Measurements from ENCODE around the gene MAGI2. TPM values are rescaled to one million over a fixed set of nuclear protein-coding genes. Genes with fewer than 3 reads are reported as not detected.

Gene MAGI2
- polyA plus RNA-seq, 10 donors = 3.9 to 8.2 (median 5.2) TPM

GRCh38 chr7:78043159-78043558, 1410.3 kb downstream of the MAGI2 start:
- peak in 1 of 3 donors; percentile 11 for DNase-seq

GRCh38 chr7:78041423-78041822, 1412.0 kb downstream of the MAGI2 start:
- no peak for DNase-seq

DNA sequence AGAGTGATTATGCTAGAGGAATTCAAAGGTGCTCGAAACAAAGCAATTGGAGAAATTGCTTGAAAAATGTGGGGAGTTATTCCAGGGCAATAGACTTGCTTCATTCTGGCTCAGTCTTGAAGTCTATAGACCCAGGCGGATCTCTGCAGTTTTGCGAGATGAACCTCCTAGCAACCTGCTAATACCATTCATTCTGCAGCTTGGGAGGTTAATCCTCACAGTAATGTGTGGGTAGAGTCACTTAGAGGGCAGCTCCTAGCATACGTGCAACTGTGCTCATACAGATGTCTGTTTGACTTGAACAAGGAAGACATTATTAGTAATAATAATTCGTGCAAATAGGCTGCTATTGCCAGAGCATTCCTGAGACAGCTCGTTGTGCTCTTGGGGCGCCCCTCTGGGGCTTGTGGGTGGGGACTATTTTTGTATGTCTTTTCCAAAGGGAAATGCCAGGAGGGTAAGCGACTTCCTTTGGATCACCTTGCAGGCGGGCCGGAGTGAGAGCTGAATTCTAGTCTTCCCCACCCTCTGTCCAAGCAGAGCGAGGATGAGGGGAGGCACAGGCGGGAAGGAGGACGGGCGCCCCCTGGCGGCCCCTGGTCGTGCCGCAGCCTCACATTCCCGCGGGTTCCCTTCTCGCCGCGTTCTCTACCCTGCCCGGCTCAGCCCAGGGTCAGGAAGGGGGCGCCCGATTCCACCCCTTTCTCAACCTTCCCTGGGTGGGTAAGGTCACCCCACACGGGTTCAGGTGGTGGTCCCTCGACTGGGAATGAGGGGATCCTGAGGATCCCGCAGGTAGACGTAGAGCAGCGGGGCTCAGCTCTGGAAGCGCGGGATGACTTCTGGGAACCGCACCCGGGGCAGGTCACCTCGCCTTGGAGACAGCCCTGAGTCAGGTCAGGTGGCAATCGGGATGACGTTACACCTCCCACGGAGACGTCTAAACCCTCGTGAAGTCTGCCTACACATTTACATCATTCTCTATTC, 1413.4 kb downstream of the MAGI2 start:
- DNase-seq = no peak

DNA sequence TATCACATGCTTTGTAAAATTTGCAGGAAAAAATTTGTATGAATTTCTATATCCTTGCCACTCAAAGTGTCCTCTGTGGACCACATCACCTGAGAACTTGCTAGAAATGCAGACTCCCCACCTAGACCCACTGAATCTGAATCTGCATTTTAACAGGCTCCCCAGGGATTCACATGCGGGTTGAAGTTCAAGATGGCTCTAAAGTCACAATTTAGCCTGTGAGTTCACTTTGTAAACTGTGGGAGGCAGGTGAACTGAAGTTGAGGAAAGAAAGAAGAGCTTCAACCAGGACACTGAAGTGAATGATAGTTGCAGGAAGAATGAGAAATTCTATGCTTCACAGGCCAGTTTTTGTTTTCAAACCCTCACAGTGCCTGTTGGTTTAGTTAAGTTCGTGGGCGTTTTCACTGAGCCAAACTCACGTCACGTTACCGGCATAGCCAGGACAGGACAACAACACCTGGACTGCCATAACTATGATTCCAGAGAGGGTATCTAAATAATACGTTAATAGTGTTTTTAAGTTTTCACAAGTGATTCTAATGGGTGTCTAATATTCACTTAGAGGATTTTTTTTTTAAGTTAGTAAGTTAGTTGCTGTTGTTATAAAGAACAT, 1414.9 kb downstream of the MAGI2 start:
- DNase-seq = no peak

- DNase-seq = no peak
These were observed 1415.9 kb downstream of the MAGI2 start for GRCh38 chr7:78037603-78038002.

DNA sequence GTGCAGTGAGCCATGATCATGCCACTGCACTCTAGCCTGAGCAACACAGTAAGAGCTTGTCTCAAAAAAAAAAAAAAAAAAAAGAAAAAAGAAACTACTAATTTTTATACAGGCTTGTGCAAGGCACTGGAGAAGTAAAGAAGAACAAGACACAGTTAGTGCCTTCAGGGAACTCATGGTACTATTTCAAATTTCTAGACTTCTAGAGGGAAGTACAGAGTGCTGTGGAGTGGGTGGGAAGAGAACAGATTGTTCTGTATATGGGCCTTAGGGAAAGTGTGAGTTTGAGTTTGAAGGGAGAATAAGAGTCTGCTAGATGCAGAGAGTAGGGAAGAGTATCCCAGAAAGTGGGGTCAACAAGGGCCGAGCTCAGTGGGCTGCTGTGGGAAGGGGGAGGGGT, 1420.1 kb downstream of the MAGI2 start:
- DNase-seq = no peak

DNA sequence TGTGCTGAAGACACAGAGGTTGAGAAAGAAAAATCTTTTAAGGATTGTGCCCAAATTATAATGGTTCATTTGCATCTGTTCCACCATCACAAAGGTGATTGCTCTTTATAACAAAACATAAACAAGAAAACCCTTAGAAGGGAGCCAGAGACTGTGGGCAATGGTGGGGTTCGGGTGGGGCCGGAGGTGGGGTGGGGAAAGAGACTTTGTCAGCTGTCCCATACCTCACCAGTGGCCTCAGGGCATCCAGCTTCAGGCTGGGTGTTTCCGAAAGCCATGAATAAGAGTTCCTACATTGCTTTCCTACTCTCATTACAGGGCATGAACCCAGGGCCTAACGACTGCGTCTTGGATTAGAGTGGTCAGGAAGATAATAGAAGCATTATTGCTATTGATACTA, 1427.0 kb downstream of the MAGI2 start:
- DNase-seq = no peak

DNA sequence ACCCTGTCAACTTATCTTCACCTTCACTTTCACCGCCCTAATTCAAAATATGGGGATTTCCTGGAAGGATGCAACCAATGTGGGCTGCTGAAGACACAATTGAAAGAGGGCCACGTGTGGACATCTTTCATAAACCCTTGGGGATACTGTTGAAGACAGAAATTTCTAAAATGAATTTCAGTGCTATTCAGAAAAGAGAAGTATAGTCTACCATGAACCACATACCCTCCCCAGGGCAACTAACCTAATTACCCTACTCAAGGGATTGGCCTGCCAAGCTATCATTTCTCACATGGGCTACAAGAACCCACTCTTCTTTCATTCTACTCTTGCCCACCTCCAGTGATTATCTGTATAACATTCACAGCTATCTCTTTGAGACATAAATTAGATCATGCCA, 1428.9 kb downstream of the MAGI2 start:
- no peak for DNase-seq

DNA sequence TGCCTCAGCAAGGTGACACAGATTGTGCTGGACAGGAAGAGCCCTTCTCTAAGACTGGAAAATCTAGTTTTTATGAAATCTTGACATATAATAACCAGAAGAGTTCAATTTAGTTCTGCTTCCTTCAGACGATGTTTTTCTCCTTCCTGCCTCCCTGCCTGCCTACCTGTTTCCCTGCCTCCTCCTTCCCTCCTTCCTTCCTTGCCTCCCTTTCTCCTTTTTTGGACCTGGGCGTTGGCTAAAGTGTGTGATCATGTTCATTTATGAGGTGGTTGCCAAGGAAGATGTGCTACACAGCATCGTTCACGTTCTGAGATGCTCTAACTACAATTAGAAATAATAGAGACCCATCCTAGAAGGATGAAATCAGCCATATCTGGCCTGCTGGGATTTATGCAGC, 1430.3 kb downstream of the MAGI2 start:
- DNase-seq = no peak

GRCh38 chr7:78022165-78022564, 1431.3 kb downstream of the MAGI2 start:
- DNase-seq = no peak

DNA sequence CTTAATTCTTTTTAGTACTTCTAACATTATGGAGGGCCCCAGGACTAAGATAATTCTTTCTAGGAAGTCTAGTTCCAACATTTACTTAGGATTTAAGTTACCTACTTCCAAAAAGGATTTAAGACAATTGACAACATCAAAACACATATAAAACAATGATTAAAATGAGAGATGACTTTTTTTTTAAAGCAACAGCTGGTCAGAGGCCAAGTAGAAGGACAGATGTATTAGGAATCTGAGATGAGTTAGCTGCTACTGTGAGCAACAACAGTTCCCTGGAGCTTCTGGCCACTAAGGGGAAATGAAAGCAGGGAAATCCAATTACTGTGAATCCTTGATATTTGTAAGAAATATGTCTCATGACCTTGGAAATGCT, 1432.6 kb downstream of the MAGI2 start:
- DNase-seq = no peak

DNA sequence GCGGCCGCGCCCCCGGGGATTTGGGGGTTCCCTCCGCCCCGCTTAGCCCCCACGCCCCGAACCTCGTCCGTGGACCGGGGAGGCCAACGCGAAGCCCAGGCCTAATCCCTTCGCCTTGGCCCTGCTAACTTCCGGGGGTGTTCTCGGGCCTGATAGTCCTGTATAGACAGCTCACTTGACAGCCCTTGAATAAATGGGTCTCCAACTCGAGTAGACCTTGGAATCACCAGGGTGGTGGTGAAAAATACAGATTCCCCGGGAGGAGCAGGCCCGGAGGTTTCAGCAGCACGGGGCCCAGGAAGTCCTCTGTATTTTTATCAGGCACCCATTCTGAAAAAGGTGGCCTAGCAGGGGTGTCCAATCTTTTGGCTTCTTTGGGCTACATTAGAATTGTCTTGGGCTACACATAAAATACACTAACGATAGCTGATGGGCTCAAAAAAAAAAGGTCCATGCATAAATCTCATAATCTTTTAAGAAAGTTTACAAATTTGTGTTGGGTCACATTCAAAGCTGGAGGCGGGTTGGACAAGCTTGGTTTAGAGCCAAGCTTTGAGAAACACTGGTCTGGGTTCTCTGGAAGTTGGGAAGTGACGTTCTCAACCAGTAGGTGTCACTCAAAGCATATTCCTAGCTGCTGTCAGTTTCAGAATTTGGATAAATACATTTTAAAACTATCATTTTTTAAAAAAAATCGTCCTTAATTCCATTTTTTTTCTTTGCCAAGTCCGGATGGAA, 1433.2 kb downstream of the MAGI2 start:
- DNase-seq = peak; percentile 85 to 92 (median 88)

DNA sequence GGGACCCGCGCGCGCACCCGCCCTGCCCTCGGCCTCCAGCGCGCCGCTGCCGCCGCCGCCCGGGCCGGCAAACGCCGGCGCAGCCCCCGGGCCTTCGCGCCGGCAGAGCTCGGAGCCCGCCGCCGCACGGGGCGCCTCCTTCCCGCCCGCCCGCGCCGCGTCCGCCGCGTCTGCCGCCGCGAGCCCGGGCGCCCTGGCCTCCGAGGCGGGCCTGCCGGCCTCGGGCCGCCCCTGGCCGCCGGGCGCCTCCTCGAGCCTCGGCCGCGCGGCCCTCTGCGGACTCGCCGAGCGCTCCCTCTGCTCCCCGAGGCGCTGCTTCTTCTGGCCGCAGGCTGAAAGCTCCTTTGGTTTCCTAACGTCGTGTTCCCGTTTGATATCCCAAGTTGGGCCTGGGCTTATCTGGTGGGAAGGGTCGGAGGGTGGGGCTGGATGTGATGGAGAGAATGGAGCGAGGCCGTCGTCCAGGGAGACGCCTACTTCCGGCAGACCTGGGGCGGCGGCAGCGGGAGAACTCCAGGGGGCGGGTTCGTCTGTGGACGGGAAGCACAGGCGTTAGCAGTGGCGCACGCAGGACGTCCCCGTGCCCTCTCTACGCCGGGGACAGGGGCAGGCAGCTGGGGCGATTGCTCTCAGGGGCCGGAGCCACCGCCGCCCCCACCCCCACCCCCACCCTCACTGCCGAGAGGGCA, 1433.9 kb downstream of the MAGI2 start:
- peak; percentile 86 to 98 (median 93) for DNase-seq

GRCh38 chr7:78018641-78019446, 1434.6 kb downstream of the MAGI2 start:
- DNase-seq = peak; percentile 24 to 84 (median 54)

GRCh38 chr7:78017591-78018100, 1435.8 kb downstream of the MAGI2 start:
- no peak for DNase-seq

DNA sequence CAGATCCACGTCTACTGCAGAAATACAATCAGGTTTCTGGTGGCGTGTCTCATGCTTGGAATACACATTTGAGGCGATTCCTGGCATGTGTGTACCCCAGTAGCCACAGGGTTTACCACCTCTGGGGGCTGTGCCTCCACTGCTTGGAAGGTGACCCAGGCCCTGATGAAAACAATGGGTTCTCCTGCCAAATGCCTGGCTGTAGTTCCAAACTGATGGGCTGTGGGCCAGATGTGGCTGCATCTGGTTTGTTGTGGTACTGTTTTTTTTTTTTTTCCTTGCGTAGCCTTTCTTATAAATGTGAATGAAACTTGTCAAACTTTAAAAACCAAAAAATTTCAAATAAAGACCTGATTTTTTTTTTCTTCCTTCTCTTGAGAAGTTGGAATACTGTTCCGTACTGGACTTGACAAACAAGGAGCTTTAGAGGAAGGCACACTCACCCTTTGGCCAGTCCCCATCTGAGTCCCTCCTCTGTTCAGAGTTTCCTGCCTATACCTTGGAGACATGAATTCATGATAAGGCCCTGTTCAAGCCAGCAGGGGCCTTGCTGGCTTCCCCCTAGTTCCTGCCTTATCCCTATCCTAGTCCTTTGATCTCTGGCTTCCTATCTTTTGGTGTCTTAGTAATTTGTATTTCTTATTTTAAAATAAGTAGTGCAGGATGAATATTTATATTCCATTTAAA, 1437.8 kb downstream of the MAGI2 start:
- no peak for DNase-seq

DNA sequence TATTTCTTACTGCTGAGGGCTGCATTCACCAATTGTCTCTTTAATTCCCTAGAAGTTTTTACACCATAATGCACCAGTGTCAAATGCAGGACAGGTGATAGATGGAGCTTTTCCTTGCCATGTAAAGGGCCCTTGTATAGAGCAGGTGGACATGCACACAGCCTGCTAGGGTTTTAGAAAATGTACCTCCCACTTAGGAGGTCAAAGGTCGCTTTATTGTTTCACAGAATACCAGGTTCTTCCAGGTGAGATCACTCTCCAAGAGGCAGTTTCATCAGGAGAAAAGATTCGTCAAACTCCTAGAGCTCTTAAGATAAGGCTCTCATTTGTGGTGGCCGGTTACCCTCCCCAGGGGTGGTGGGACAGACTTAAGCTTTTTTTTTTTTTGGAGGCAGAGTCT, 1439.1 kb downstream of the MAGI2 start:
- DNase-seq = no peak

GRCh38 chr7:78013386-78013785, 1440.1 kb downstream of the MAGI2 start:
- peak in 2 of 3 donors; percentile 12 to 33 for DNase-seq

- no peak for DNase-seq
These were observed 1441.8 kb downstream of the MAGI2 start for GRCh38 chr7:78011642-78012041.

DNA sequence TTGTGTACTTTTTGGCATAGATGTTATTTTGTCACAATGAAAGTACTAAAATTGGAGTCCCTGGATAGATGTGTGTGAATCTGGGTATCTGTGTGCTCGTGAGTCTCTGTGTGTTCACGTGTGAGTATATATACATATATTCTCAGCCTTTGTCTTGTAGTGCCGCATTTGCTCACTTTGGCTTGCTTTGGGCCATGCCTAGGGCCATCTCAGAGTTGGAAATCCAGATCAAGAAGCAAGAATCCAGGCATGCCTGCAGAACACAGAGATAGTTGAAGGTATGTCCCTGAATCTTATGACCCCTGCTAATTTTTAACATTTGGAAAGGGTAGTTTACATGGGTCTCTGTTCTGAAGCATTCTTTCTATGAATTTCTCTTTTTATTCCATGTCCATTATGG, 1446.2 kb downstream of the MAGI2 start:
- no peak for DNase-seq
